ENCODE measurements around the gene RALBP1. TPM values are rescaled to one million over a fixed set of nuclear protein-coding genes. Genes with fewer than 3 reads are reported as not detected.

The RALBP1 gene
- total and polyA plus RNA-seq, 2 of the 4 experiments (the other 2 are of a cell fraction), result 30.6 to 38.2 TPM

GRCh38 chr18:9534844-9535243 is 59.5 kb downstream of the RALBP1 start:
- intact Hi-C loops (cut with micrococcal nuclease), result no loop called here
- CTCF ChIA-PET, result interaction anchor here (1.0 kb wide), 1 partner anchor 18 kb away, joined by 3 read pairs; no protein-coding TSS in a partner anchor
- POLR2A ChIA-PET (ENCODE audit: unreplicated experiment), result no interaction called here
- Histone ChIP-seq H2AFZ (replicated peaks; ENCODE audit: low read length, poor library complexity) (no peak overlapping the region), H3K9ac (ENCODE audit: low read depth, low read length) (no peak overlapping the region), H2BK20ac (ENCODE audit: low read depth, low read length) (no peak overlapping the region), H4K91ac (ENCODE audit: insufficient read depth, low read depth, low read length) (peak overlapping the region; percentile 15; the same call in 1 of the 2 replicates), H2AK9ac (replicated peaks; ENCODE audit: low read depth, low read length, poor library complexity) (no peak overlapping the region), H2BK15ac (ENCODE audit: low read depth, low read length) (no peak overlapping the region; the same call in 2 of the 3 replicates), H3K36me3 (ENCODE audit: control insufficient read depth, insufficient read depth, low read length) (peaks cover 42% of the 10 kb centered on the region), H2AK5ac (ENCODE audit: low read depth, low read length) (peak overlapping the region; percentile 51), H3K4me3 (ENCODE audit: insufficient read depth, low read depth, low read length) (no peak overlapping the region), H3K9me1 (ENCODE audit: insufficient read depth, low read length) (peaks cover 19% of the 10 kb centered on the region), H3K18ac (ENCODE audit: low read depth, low read length) (no peak overlapping the region), H3K56ac (ENCODE audit: extremely low read depth, insufficient read depth, low read length) (no peak overlapping the region), H3K4me2 (ENCODE audit: low read depth, low read length) (no peak overlapping the region), H4K20me1 (ENCODE audit: insufficient read depth, low read length) (no peaks in the 10 kb centered on the region), H2BK120ac (ENCODE audit: low read depth, low read length) (peak overlapping the region; percentile 63), H4K8ac (ENCODE audit: low read depth in 2 of 2, low read length in 2 of 2) (no peak overlapping the region), H3K4me1 (ENCODE audit: control insufficient read depth, insufficient read depth, low read length) (peaks cover 31% of the 10 kb centered on the region), H3K27ac (ENCODE audit: insufficient read depth, low read length) (peak overlapping the region; percentile 44; the same call in 1 of the 2 replicates), H3K23ac (ENCODE audit: low read depth, low read length) (no peak overlapping the region), H3K4ac (ENCODE audit: low read depth, low read length) (peak overlapping the region; percentile 49), H3K14ac (replicated peaks; ENCODE audit: low read depth, low read length) (no peak overlapping the region), H3K27me3 (ENCODE audit: control insufficient read depth, insufficient read depth, low read length) (no peaks in the 10 kb centered on the region), H2BK5ac (ENCODE audit: low read depth, low read length, poor library complexity, severe bottlenecking) (peak overlapping the region; percentile 57), H3K9me3 (ENCODE audit: control insufficient read depth, insufficient read depth, low read length) (no peaks in the 10 kb centered on the region), H4K5ac (ENCODE audit: low read depth, low read length) (no peak overlapping the region), H3K79me1 (ENCODE audit: low read depth in 1 of 2, low read length in 2 of 2) (peaks cover 12 to 27% of the 10 kb centered on the region in 2 experiments)
- ATAC-seq (ENCODE audit: low read depth), result no peak
- TF ChIP-seq BHLHE40 (IDR thresholded peaks at IDR 0.05; ENCODE audit: low read depth, low read length), result no peak
- TF ChIP-seq RAD21 (IDR thresholded peaks at IDR 0.05; ENCODE audit: low read length), result no peak
- no peak for TF ChIP-seq POLR2A (IDR thresholded peaks at IDR 0.05; ENCODE audit: low read depth, low read length)
- no peak for TF ChIP-seq MAZ (IDR thresholded peaks at IDR 0.05; ENCODE audit: borderline replicate concordance, low read depth, low read length)
- no peak for TF ChIP-seq MAFK (IDR thresholded peaks at IDR 0.05; ENCODE audit: low read depth, low read length)
- no peak for TF ChIP-seq MXI1 (IDR thresholded peaks at IDR 0.05; ENCODE audit: borderline replicate concordance, low read depth, low read length)
- no peak for TF ChIP-seq RFX5 (IDR thresholded peaks at IDR 0.05; ENCODE audit: low read depth, low read length)
- TF ChIP-seq SMC3 (IDR thresholded peaks at IDR 0.05; ENCODE audit: low read depth, low read length), result no peak
- no peak for TF ChIP-seq RCOR1 (IDR thresholded peaks at IDR 0.05; ENCODE audit: insufficient replicate concordance, low read length)
- TF ChIP-seq NFE2L2 (IDR thresholded peaks at IDR 0.05; ENCODE audit: low read depth, low read length), result no peak
- no peak for TF ChIP-seq CTCF (conservative IDR thresholded peaks at IDR 0.05; ENCODE audit: low read depth, low read length)
- no peak for TF ChIP-seq FOS (IDR thresholded peaks at IDR 0.05; ENCODE audit: low read depth, low read length)
- no peak for TF ChIP-seq ELK1 (IDR thresholded peaks at IDR 0.05; ENCODE audit: borderline replicate concordance, low read depth, low read length)
- 100% methylated on average over 1 of the region's 11 CpGs; no CpG with 5 or more reads in 1 of the 2 experiments for WGBS, 2 experiments (ENCODE audit: extremely low coverage in 2 of 2, insufficient read length in 1 of 2)
- DNase-seq, result no peak
- no TSS peak for BruUV-seq (replicated peaks)
- dilution Hi-C loops (cut with HindIII; ENCODE audit: low sequenced_read_pairs, unreplicated experiment), result no loop called here
- in situ Hi-C loops (cut with MboI; ENCODE audit: low sequenced_read_pairs), result no loop called here
